ENCODE measurements around the gene TOP1. TPM values are rescaled to one million over a fixed set of nuclear protein-coding genes. Genes with fewer than 3 reads are reported as not detected.
A peak's percentile ranks its signal among the peaks of the same experiment; 100 is the strongest.

TOP1 gene
- total and polyA plus RNA-seq, 4 donors: 39.7 to 62.7 (median 51.7) TPM

DNA sequence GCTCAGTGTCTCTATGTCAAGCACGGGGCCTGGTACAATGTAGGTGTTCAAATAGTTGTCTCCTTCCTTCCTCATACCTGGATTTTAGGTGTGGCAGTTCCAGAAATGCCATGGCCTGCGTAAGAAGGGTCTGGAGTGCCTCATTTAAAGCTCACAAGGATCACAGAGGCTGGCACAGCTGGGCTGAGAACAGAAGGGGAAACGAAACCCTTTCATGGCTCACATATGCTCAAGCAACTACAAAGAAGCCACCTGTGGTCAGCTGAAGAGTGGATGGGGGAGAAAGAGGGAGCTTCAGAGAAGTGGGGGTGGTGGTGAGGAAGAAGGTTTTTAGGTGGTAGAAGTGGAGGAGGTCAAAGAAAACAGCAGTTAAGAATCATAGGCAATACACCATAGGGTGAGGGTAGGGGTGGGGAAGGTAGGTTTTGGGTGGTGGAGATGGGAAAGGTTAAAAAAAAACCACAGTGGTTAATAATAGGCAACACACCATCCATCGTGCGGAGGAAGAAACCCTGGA is 17.0 kb upstream of the TOP1 start:
- H3K36me3 ChIP-seq (ENCODE audit: control insufficient read depth in 4 of 4, insufficient read depth in 4 of 4, low read length in 4 of 4): no peaks in the 10 kb centered on the region
- H3K4me3 ChIP-seq: no peak overlapping the region
- DNase-seq (no peak), ATAC-seq (ENCODE audit: insufficient read depth, low FRiP score) (peak; percentile 77)
- TF ChIP-seq, protein P1, sequence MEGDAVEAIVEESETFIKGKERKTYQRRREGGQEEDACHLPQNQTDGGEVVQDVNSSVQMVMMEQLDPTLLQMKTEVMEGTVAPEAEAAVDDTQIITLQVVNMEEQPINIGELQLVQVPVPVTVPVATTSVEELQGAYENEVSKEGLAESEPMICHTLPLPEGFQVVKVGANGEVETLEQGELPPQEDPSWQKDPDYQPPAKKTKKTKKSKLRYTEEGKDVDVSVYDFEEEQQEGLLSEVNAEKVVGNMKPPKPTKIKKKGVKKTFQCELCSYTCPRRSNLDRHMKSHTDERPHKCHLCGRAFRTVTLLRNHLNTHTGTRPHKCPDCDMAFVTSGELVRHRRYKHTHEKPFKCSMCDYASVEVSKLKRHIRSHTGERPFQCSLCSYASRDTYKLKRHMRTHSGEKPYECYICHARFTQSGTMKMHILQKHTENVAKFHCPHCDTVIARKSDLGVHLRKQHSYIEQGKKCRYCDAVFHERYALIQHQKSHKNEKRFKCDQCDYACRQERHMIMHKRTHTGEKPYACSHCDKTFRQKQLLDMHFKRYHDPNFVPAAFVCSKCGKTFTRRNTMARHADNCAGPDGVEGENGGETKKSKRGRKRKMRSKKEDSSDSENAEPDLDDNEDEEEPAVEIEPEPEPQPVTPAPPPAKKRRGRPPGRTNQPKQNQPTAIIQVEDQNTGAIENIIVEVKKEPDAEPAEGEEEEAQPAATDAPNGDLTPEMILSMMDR (IDR thresholded peaks at IDR 0.05; ENCODE audit: control extremely low read depth, extremely low read depth): no peak
- no peaks in the 10 kb centered on the region for H3K9me3 ChIP-seq (ENCODE audit: control insufficient read depth in 4 of 4, insufficient read depth in 3 of 4, low read length in 3 of 4)
- peak overlapping the region in 1 of 2 donors; percentile 87 for H3K27ac ChIP-seq (ENCODE audit: low read depth in 1 of 2, low read length in 1 of 2)
- no peak overlapping the region for H3K9ac ChIP-seq (ENCODE audit: insufficient read depth in 1 of 2, low read length in 2 of 2)
- 61 to 64% methylated on average over 5 of the region's 5 CpGs for WGBS, 2 donors
- H3K27me3 ChIP-seq (ENCODE audit: control insufficient read depth in 3 of 3, insufficient read depth in 3 of 3, low read length in 2 of 3): no peaks in the 10 kb centered on the region
- H3K4me1 ChIP-seq (ENCODE audit: control insufficient read depth in 5 of 5, insufficient read depth in 5 of 5, low read length in 5 of 5): peaks cover 0 to 19% (median 13%) of the 10 kb centered on the region in 5 donors

DNA sequence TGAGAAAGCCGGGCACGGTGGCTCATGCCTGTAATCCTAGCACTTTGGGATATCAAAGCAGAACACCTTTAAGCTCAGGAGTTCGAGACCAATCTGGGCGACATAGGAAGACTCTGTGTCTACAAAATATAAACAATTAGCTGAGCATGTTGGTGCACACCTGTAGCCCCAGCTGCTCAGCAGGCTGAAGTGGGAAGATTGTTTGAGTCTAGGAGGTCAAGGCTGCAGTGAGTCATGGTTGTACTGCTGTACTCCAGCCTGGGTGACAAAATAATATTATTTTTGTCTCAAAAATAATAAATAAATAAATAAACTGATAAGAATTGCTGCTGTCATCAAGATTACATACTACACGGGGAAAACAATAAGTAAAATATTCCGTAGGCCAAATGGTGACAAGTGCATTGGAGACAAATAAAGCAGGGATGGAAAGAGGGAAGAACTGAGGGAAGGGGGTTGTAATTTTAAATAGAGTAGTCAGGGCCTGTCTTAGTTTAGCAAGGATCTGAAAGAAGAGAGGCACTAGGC is 14.0 kb upstream of the TOP1 start:
- TF ChIP-seq, protein P1 (IDR thresholded peaks at IDR 0.05; ENCODE audit: control extremely low read depth, extremely low read depth): no peak
- no peak overlapping the region for H3K4me3 ChIP-seq
- DNase-seq (no peak), ATAC-seq (ENCODE audit: insufficient read depth, low FRiP score) (no peak)
- H3K27me3 ChIP-seq (ENCODE audit: control insufficient read depth in 3 of 3, insufficient read depth in 3 of 3, low read length in 2 of 3): no peaks in the 10 kb centered on the region
- no peak overlapping the region for H3K9ac ChIP-seq (ENCODE audit: insufficient read depth in 1 of 2, low read length in 2 of 2)
- H3K4me1 ChIP-seq (ENCODE audit: control insufficient read depth in 5 of 5, insufficient read depth in 5 of 5, low read length in 5 of 5): peaks cover 0 to 16% (median 10%) of the 10 kb centered on the region in 5 donors
- H3K9me3 ChIP-seq (ENCODE audit: control insufficient read depth in 4 of 4, insufficient read depth in 3 of 4, low read length in 3 of 4): no peaks in the 10 kb centered on the region
- no peak overlapping the region for H3K27ac ChIP-seq (ENCODE audit: low read depth in 1 of 2, low read length in 1 of 2)
- H3K36me3 ChIP-seq (ENCODE audit: control insufficient read depth in 4 of 4, insufficient read depth in 4 of 4, low read length in 4 of 4): no peaks in the 10 kb centered on the region
- WGBS, 2 donors: 89 to 94% methylated on average over 6 of the region's 6 CpGs

DNA sequence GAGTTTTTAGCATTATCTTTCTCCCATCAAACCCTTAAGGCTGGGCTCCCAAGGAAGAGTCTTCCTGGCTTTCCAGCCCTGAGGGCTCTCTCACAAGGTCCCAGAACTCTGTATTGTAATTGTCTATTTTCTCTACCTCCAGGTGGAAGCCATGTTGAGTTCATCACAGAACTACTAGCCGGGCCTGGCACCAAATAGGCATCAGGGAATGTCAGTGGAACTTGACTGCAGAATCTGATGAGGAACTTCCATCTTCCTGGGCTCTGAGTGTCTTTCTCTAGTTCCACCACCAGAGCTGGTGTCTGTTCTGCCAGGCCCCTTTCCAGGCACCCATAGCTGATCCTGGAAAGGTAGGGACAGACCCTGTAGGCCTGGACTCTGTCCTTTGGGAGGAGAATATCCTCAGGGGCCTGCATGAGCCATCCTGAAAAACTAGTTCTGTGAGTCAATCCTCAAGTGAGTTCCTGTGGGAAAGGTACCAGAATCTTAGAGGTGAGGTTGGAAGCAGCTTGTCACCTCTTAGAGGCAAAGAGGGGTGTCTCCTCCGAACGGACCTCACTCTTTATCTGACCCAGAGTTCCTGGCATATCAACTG is 11.1 kb upstream of the TOP1 start:
- H3K27me3 ChIP-seq (ENCODE audit: control insufficient read depth in 3 of 3, insufficient read depth in 3 of 3, low read length in 2 of 3): no peaks in the 10 kb centered on the region
- peaks cover 0 to 5% (median 4%) of the 10 kb centered on the region in 5 donors for H3K4me1 ChIP-seq (ENCODE audit: control insufficient read depth in 5 of 5, insufficient read depth in 5 of 5, low read length in 5 of 5)
- DNase-seq (no peak), ATAC-seq (ENCODE audit: insufficient read depth, low FRiP score) (no peak)
- 68 to 84% methylated on average over 3 of the region's 3 CpGs for WGBS, 2 donors
- H3K9me3 ChIP-seq (ENCODE audit: control insufficient read depth in 4 of 4, insufficient read depth in 3 of 4, low read length in 3 of 4): no peaks in the 10 kb centered on the region
- H3K36me3 ChIP-seq (ENCODE audit: control insufficient read depth in 4 of 4, insufficient read depth in 4 of 4, low read length in 4 of 4): no peaks in the 10 kb centered on the region
- H3K27ac ChIP-seq (ENCODE audit: low read depth in 1 of 2, low read length in 1 of 2): peak overlapping the region in 1 of 2 donors; percentile 3
- TF ChIP-seq, protein P1 (IDR thresholded peaks at IDR 0.05; ENCODE audit: control extremely low read depth, extremely low read depth): no peak
- H3K4me3 ChIP-seq: no peak overlapping the region
- no peak overlapping the region for H3K9ac ChIP-seq (ENCODE audit: insufficient read depth in 1 of 2, low read length in 2 of 2)

Measured in lung (tissue), 12 donors.